ENCODE results near the gene ZFHX3. TPM values are rescaled to one million over a fixed set of nuclear protein-coding genes. Genes with fewer than 3 reads are reported as not detected.
A peak's percentile ranks its signal among the peaks of the same experiment; 100 is the strongest.

The ZFHX3 gene
- total and polyA plus RNA-seq, 2 donors (not counting 1 experiment from before 2014, with no cell fraction given): 4.7 to 7.3 TPM

- Histone ChIP-seq H3K27ac (ENCODE audit: insufficient read depth, low read length) (no peak overlapping the region), H3K9ac (ENCODE audit: insufficient read depth, low read length) (no peak overlapping the region), H3K4me1 (ENCODE audit: control insufficient read depth, extremely low read depth, insufficient read depth, low read length) (peaks cover 23% of the 10 kb centered on the region)
Observed at GRCh38 chr16:72988569-72988968, 59.4 kb downstream of the ZFHX3 start.

GRCh38 chr16:72987480-72987901 is 60.4 kb downstream of the ZFHX3 start:
- Histone ChIP-seq H3K4me1 (ENCODE audit: control insufficient read depth, extremely low read depth, insufficient read depth, low read length) (peaks cover 21% of the 10 kb centered on the region), H3K4me2 (ENCODE audit: extremely low read depth, insufficient read depth, low read length) (no peak overlapping the region), H3K9me3 (ENCODE audit: control insufficient read depth, insufficient read depth, low read depth, low read length) (no peaks in the 10 kb centered on the region), H3K4me3 (replicated peaks in 1 of 4; ENCODE audit: control extremely low read depth in 1 of 4, insufficient read depth in 1 of 4, low read depth in 3 of 4, low read length in 4 of 4) (no peak overlapping the region), H3K27me3 (ENCODE audit: control insufficient read depth, insufficient read depth, low read length) (no peaks in the 10 kb centered on the region), H3K9ac (ENCODE audit: insufficient read depth, low read length) (no peak overlapping the region), H3K27ac (ENCODE audit: insufficient read depth, low read length) (no peak overlapping the region), H3K79me2 (ENCODE audit: control insufficient read depth, insufficient read depth, low read length) (peaks cover 77% of the 10 kb centered on the region), H4K20me1 (ENCODE audit: control insufficient read depth, extremely low read depth, insufficient read depth, low read length) (no peaks in the 10 kb centered on the region), H3K36me3 (ENCODE audit: control insufficient read depth, insufficient read depth, low read length) (no peaks in the 10 kb centered on the region), H2AFZ (ENCODE audit: low read length) (no peak overlapping the region)
- DNase-seq (ENCODE audit: low read depth in 2 of 2): no peak
- TF ChIP-seq CTCF (conservative IDR thresholded peaks at IDR 0.05 in 1 of 2, IDR thresholded peaks at IDR 0.05 in 1 of 2; ENCODE audit: low read depth in 1 of 2, low read length in 2 of 2) (no peak), EZH2 (IDR thresholded peaks at IDR 0.05; ENCODE audit: low read length, missing control alignments) (no peak)

More at GRCh38 chr16:72988569-72988968, 59.4 kb downstream of the ZFHX3 start:
- no peak for TF ChIP-seq EZH2 (IDR thresholded peaks at IDR 0.05; ENCODE audit: low read length, missing control alignments)
- TF ChIP-seq CTCF (conservative IDR thresholded peaks at IDR 0.05 in 1 of 2, IDR thresholded peaks at IDR 0.05 in 1 of 2; ENCODE audit: low read depth in 1 of 2, low read length in 2 of 2): no peak
- Histone ChIP-seq H3K36me3 (ENCODE audit: control insufficient read depth, insufficient read depth, low read length) (no peaks in the 10 kb centered on the region), H4K20me1 (ENCODE audit: control insufficient read depth, extremely low read depth, insufficient read depth, low read length) (no peaks in the 10 kb centered on the region), H3K27me3 (ENCODE audit: control insufficient read depth, insufficient read depth, low read length) (no peaks in the 10 kb centered on the region), H3K9me3 (ENCODE audit: control insufficient read depth, insufficient read depth, low read depth, low read length) (no peaks in the 10 kb centered on the region), H3K79me2 (ENCODE audit: control insufficient read depth, insufficient read depth, low read length) (peaks cover 77% of the 10 kb centered on the region), H3K4me3 (replicated peaks in 1 of 4; ENCODE audit: control extremely low read depth in 1 of 4, insufficient read depth in 1 of 4, low read depth in 3 of 4, low read length in 4 of 4) (no peak overlapping the region), H3K4me2 (ENCODE audit: extremely low read depth, insufficient read depth, low read length) (no peak overlapping the region), H2AFZ (ENCODE audit: low read length) (no peak overlapping the region)
- DNase-seq (ENCODE audit: low read depth in 2 of 2): no peak

GRCh38 chr16:72985995-72986394 is 61.9 kb downstream of the ZFHX3 start:
- TF ChIP-seq EZH2 (IDR thresholded peaks at IDR 0.05; ENCODE audit: low read length, missing control alignments) (no peak), CTCF (conservative IDR thresholded peaks at IDR 0.05 in 1 of 2, IDR thresholded peaks at IDR 0.05 in 1 of 2; ENCODE audit: low read depth in 1 of 2, low read length in 2 of 2) (no peak)
- H3K79me2 ChIP-seq (ENCODE audit: control insufficient read depth, insufficient read depth, low read length): peaks cover 73% of the 10 kb centered on the region
- peaks cover 19% of the 10 kb centered on the region for H3K4me1 ChIP-seq (ENCODE audit: control insufficient read depth, extremely low read depth, insufficient read depth, low read length)
- peak in 1 of 2 donors; percentile 72 for DNase-seq (ENCODE audit: low read depth in 2 of 2)
- H3K27me3 ChIP-seq (ENCODE audit: control insufficient read depth, insufficient read depth, low read length): no peaks in the 10 kb centered on the region
- H3K36me3 ChIP-seq (ENCODE audit: control insufficient read depth, insufficient read depth, low read length): no peaks in the 10 kb centered on the region
- peak overlapping the region; percentile 67 for H3K27ac ChIP-seq (ENCODE audit: insufficient read depth, low read length)
- H3K9me3 ChIP-seq (ENCODE audit: control insufficient read depth, insufficient read depth, low read depth, low read length): no peaks in the 10 kb centered on the region
- H2AFZ ChIP-seq (ENCODE audit: low read length): no peak overlapping the region
- peak overlapping the region in 1 of 4 experiments; percentile 3 for H3K4me3 ChIP-seq (replicated peaks in 1 of 4; ENCODE audit: control extremely low read depth in 1 of 4, insufficient read depth in 1 of 4, low read depth in 3 of 4, low read length in 4 of 4)
- no peaks in the 10 kb centered on the region for H4K20me1 ChIP-seq (ENCODE audit: control insufficient read depth, extremely low read depth, insufficient read depth, low read length)
- peak overlapping the region; percentile 55 for H3K4me2 ChIP-seq (ENCODE audit: extremely low read depth, insufficient read depth, low read length)
- H3K9ac ChIP-seq (ENCODE audit: insufficient read depth, low read length): no peak overlapping the region

Measured in fibroblast of lung (primary cell).